H9 (cell line): Measurements from ENCODE around the gene PRR13. TPM values are rescaled to one million over a fixed set of nuclear protein-coding genes. Genes with fewer than 3 reads are reported as not detected.

ENCODE experiments used
- DNase-seq: peaks from one replicate; pipeline ENCODE4 v3.0.0-alpha.2; 2017
- H2AFZ ChIP-seq: one replicate; pipeline ENCODE4 v1.6.1; 2013; ENCODE audit warnings: mild to moderate bottlenecking, low read length, control low read depth, moderate library complexity
- H2AK5ac ChIP-seq: 2 replicates; pipeline ENCODE4 v1.6.1; 2013; ENCODE audit warnings: low read length, control low read depth, mixed read lengths; ENCODE audit not compliant: insufficient read length
- H2BK120ac ChIP-seq: one replicate; pipeline ENCODE4 v1.6.1; 2013; ENCODE audit warnings: low read depth, mild to moderate bottlenecking, low read length, control low read depth, inconsistent platforms; ENCODE audit not compliant: poor library complexity, severe bottlenecking
- H2BK12ac ChIP-seq: 2 replicates; pipeline ENCODE4 v1.6.1; 2013; ENCODE audit warnings: low read length, control low read depth, mixed read lengths, low read depth; ENCODE audit not compliant: insufficient read length
- H2BK15ac ChIP-seq: 2 replicates; pipeline ENCODE4 v1.6.1; 2013; ENCODE audit warnings: low read depth, low read length, control low read depth
- H2BK20ac ChIP-seq: one replicate; pipeline ENCODE4 v1.6.1; 2013; ENCODE audit warnings: low read depth, mild to moderate bottlenecking, low read length, control low read depth, inconsistent platforms; ENCODE audit not compliant: poor library complexity, severe bottlenecking
- H2BK5ac ChIP-seq: 2 replicates; pipeline ENCODE4 v1.6.1; 2013; ENCODE audit warnings: low read length, control low read depth, mixed read lengths; ENCODE audit not compliant: insufficient read length
- H3K14ac ChIP-seq: 2 replicates; pipeline ENCODE4 v1.6.1; 2013; ENCODE audit warnings: low read length, control low read depth; ENCODE audit not compliant: insufficient read depth
- H3K18ac ChIP-seq: 2 replicates; pipeline ENCODE4 v1.6.1; 2013; ENCODE audit warnings: low read depth, mild to moderate bottlenecking, mixed read lengths, low read length, control low read depth; ENCODE audit not compliant: insufficient read length
- H3K23ac ChIP-seq: 2 replicates; pipeline ENCODE4 v1.6.1; 2013; ENCODE audit warnings: low read length, control low read depth, mixed read lengths, low read depth; ENCODE audit not compliant: insufficient read length
- H3K23me2 ChIP-seq: 2 replicates; pipeline ENCODE4 v1.6.1; 2013; ENCODE audit warnings: low read depth, mild to moderate bottlenecking, mixed read lengths, low read length, control low read depth; ENCODE audit not compliant: insufficient read length, poor library complexity, severe bottlenecking
- H3K27ac ChIP-seq: 2 replicates; pipeline ENCODE4 v1.5.1; 2013; ENCODE audit warnings: low read length, control low read depth, mixed read lengths, low read depth; ENCODE audit not compliant: insufficient read length
- H3K27me3 ChIP-seq: 2 replicates; pipeline ENCODE4 v1.6.1; 2013; ENCODE audit warnings: low read length, control low read depth, inconsistent platforms; ENCODE audit not compliant: insufficient read depth
- H3K4ac ChIP-seq: 2 replicates; pipeline ENCODE4 v1.6.1; 2013; ENCODE audit warnings: low read depth, mild to moderate bottlenecking, control low read depth, inconsistent platforms, low read length, moderate library complexity
- H3K4me1 ChIP-seq: 2 replicates; pipeline ENCODE4 v1.6.1; 2013; ENCODE audit warnings: low read length, control low read depth, inconsistent platforms; ENCODE audit not compliant: insufficient read depth
- H3K4me2 ChIP-seq: 2 replicates; pipeline ENCODE4 v1.6.1; 2013; ENCODE audit warnings: low read length, control low read depth, mixed read lengths; ENCODE audit not compliant: insufficient read length, insufficient read depth
- H3K56ac ChIP-seq: 2 replicates; pipeline ENCODE4 v1.6.1; 2013; ENCODE audit warnings: low read depth, mild to moderate bottlenecking, mixed read lengths, low read length, control low read depth; ENCODE audit not compliant: insufficient read length
- H3K79me1 ChIP-seq: 2 replicates; pipeline ENCODE4 v1.6.1; 2013; ENCODE audit warnings: low read depth, mild to moderate bottlenecking, moderate library complexity, low read length, control low read depth, inconsistent platforms; ENCODE audit not compliant: insufficient read depth, poor library complexity, severe bottlenecking
- H3K79me2 ChIP-seq: 2 replicates; pipeline ENCODE4 v1.6.1; 2013; ENCODE audit warnings: low read length, control low read depth, inconsistent platforms; ENCODE audit not compliant: insufficient read depth
- H3K9ac ChIP-seq: 2 replicates; pipeline ENCODE4 v1.6.1; 2013; ENCODE audit warnings: low read length, control low read depth, mixed read lengths; ENCODE audit not compliant: insufficient read length; ENCODE audit errors: extremely low read depth
- H3K9me3 ChIP-seq: one replicate; pipeline ENCODE4 v1.6.1; 2013; ENCODE audit warnings: low read depth, low read length, inconsistent platforms; ENCODE audit not compliant: control insufficient read depth
- H3T11ph ChIP-seq: one replicate; pipeline ENCODE4 v1.6.1; 2013; ENCODE audit warnings: mild to moderate bottlenecking, low read length, control low read depth, inconsistent platforms
- H4K20me1 ChIP-seq: one replicate; pipeline ENCODE4 v1.6.1; 2013; ENCODE audit not compliant: control insufficient read depth, insufficient read length, insufficient read depth
- H4K5ac ChIP-seq: 2 replicates; pipeline ENCODE4 v1.6.1; 2013; ENCODE audit warnings: low read depth, mild to moderate bottlenecking, mixed read lengths, low read length, control low read depth; ENCODE audit not compliant: insufficient read length
- H4K8ac ChIP-seq: replicated peaks from 2 replicates; pipeline ENCODE4 v1.6.1; 2013; ENCODE audit warnings: low read length, control low read depth, mixed read lengths, low read depth; ENCODE audit not compliant: insufficient read length
- H4K91ac ChIP-seq: 2 replicates; pipeline ENCODE4 v1.6.1; 2013; ENCODE audit warnings: low read depth, mild to moderate bottlenecking, moderate library complexity, mixed read lengths, low read length, control low read depth; ENCODE audit not compliant: insufficient read length
- H3K27ac Mint-ChIP-seq, 3 experiments: 2 replicates in 2 of 3; 3 replicates in 1 of 3; pipeline ENCODE4 v1.8.0; 2020 to 2021; ENCODE audit warnings: mixed read lengths in 3 of 3, mild to moderate bottlenecking in 1 of 3, moderate library complexity in 1 of 3
- H3K27me3 Mint-ChIP-seq: 2 replicates; pipeline ENCODE4 v1.8.0; 2021; ENCODE audit warnings: low read depth, mild to moderate bottlenecking, moderate library complexity, mixed read lengths
- H3K36me3 Mint-ChIP-seq, 3 experiments: 2 replicates in 2 of 3; 3 replicates in 1 of 3; pipeline ENCODE4 v1.8.0; 2020 to 2021; ENCODE audit warnings: low read depth in 3 of 3, mixed read lengths in 3 of 3; ENCODE audit not compliant: insufficient read depth in 1 of 3
- H3K4me1 Mint-ChIP-seq, 2 experiments: 2 replicates each; pipeline ENCODE4 v1.8.0; 2020; ENCODE audit warnings: mixed read lengths in 2 of 2
- H3K4me3 Mint-ChIP-seq, 2 experiments: 2 replicates in 1 of 2; 3 replicates in 1 of 2; pipeline ENCODE4 v1.8.0; 2020 to 2021; ENCODE audit warnings: mild to moderate bottlenecking in 2 of 2, mixed read lengths in 2 of 2, moderate library complexity in 1 of 2
- H3K9me3 Mint-ChIP-seq, 2 experiments: 2 replicates in 1 of 2; 3 replicates in 1 of 2; pipeline ENCODE4 v1.8.0; 2020; ENCODE audit warnings: mild to moderate bottlenecking in 2 of 2, mixed read lengths in 2 of 2, moderate library complexity in 1 of 2
- WGBS: extraction: QIAGEN DNeasy Blood & Tissue Kit; methylation state at CpG from one replicate; pipeline ENCODE4 v1.1.7; 2013; ENCODE audit warnings: missing lambda C conversion rate, low lambda C conversion rate, mixed read lengths; ENCODE audit not compliant: insufficient read length; ENCODE audit errors: extremely low coverage; 5-methylcytosine and 5-hydroxymethylcytosine counted together
- total RNA-seq: library from RNA; stranded (reverse); gene quantifications from 2 replicates; pipeline ENCODE4 v1.2.1, GENCODE V29; 2021
- TF ChIP-seq, protein P1 (sequence below): fragments of 200-600 bp; sonication (generic); conservative IDR thresholded peaks from 3 replicates; pipeline ENCODE4 v1.8.0; 2021; ENCODE audit warnings: antibody characterized with exemption, mild to moderate bottlenecking

Gene PRR13
- total RNA-seq, 1 experiment from 2014 or later, result 147 TPM

DNA sequence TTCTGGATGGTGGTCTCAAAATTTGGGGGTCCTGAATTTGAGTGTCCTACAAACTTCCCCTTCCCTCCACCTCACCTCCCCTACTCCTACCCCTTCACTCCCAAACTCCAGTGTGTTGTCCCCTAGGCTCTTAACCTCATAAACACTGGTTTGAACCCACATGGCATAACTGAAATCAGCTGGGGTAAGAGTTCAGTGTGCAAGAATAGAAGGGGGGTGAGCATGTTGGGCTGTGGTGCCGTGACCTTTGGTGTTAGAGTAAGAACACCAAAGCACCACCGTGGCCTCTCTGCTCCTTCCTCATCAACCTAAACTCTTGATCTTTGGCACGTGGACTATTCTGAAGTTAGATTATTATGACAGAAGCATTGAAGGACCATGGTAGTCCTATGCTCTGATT, 21.4 kb downstream of the PRR13 start:
- H3K9ac ChIP-seq, result no peak overlapping the region
- no peak overlapping the region for H3T11ph ChIP-seq
- Mint-ChIP-seq H3K27ac (peak overlapping the region in 1 of 3 experiments; percentile 46; a peak in 1 of 7 replicates), H3K36me3 (peaks cover 88 to 98% (median 98%) of the 10 kb centered on the region in 3 experiments), H3K4me3 (no peak overlapping the region), H3K27me3 (no peaks in the 10 kb centered on the region), H3K4me1 (peaks cover 51 to 75% of the 10 kb centered on the region in 2 experiments), H3K9me3 (no peaks in the 10 kb centered on the region)
- no peak overlapping the region for H4K5ac ChIP-seq
- peaks cover 3% of the 10 kb centered on the region for H3K79me2 ChIP-seq
- no peak overlapping the region for H4K8ac ChIP-seq
- no peak overlapping the region for H2BK12ac ChIP-seq
- no peak overlapping the region for H2AFZ ChIP-seq
- H3K23me2 ChIP-seq, result no peaks in the 10 kb centered on the region
- H2AK5ac ChIP-seq, result no peak overlapping the region
- no peak overlapping the region for H2BK15ac ChIP-seq
- no CpG with 5 or more reads among the region's 3 CpGs for WGBS
- no peak for DNase-seq
- no peak overlapping the region for H3K4me2 ChIP-seq
- no peaks in the 10 kb centered on the region for H4K20me1 ChIP-seq
- H3K27me3 ChIP-seq, result no peaks in the 10 kb centered on the region
- no peak overlapping the region for H3K4ac ChIP-seq
- no peak overlapping the region for H2BK5ac ChIP-seq
- peaks cover 20% of the 10 kb centered on the region for H3K79me1 ChIP-seq
- no peak overlapping the region for H3K14ac ChIP-seq
- H3K4me1 ChIP-seq, result no peaks in the 10 kb centered on the region
- no peak overlapping the region for H3K23ac ChIP-seq
- H2BK20ac ChIP-seq, result no peak overlapping the region
- no peaks in the 10 kb centered on the region for H3K9me3 ChIP-seq
- H4K91ac ChIP-seq, result no peak overlapping the region
- H3K18ac ChIP-seq, result no peak overlapping the region
- no peak overlapping the region for H3K56ac ChIP-seq
- TF ChIP-seq, protein P1, sequence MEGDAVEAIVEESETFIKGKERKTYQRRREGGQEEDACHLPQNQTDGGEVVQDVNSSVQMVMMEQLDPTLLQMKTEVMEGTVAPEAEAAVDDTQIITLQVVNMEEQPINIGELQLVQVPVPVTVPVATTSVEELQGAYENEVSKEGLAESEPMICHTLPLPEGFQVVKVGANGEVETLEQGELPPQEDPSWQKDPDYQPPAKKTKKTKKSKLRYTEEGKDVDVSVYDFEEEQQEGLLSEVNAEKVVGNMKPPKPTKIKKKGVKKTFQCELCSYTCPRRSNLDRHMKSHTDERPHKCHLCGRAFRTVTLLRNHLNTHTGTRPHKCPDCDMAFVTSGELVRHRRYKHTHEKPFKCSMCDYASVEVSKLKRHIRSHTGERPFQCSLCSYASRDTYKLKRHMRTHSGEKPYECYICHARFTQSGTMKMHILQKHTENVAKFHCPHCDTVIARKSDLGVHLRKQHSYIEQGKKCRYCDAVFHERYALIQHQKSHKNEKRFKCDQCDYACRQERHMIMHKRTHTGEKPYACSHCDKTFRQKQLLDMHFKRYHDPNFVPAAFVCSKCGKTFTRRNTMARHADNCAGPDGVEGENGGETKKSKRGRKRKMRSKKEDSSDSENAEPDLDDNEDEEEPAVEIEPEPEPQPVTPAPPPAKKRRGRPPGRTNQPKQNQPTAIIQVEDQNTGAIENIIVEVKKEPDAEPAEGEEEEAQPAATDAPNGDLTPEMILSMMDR, result no peak
- no peak overlapping the region for H2BK120ac ChIP-seq
- no peak overlapping the region for H3K27ac ChIP-seq
